CD4-positive, alpha-beta T cell (primary cell): ENCODE data around the gene SYNGAP1. TPM values are rescaled to one million over a fixed set of nuclear protein-coding genes. Genes with fewer than 3 reads are reported as not detected.

Experiments used
- ATAC-seq: fragments of 200-7000 bp; cut with Tn5 transposase; one replicate; pipeline ENCODE4 v1.10.0; 2022; ENCODE audit warnings: mild to moderate bottlenecking; ENCODE audit not compliant: poor library complexity
- CTCF ChIA-PET: fragments of 350-600 bp; sonication (Branson Sonifier 250); formaldehyde crosslinking; loops from one replicate; lab custom pipeline; 2021; ENCODE audit warnings: antibody characterized with exemption, inconsistent platforms; lab: Charles Lee
- POLR2A ChIA-PET: fragments of 350-600 bp; sonication (Branson Sonifier 250); formaldehyde crosslinking; loops from one replicate; lab custom pipeline; 2021; ENCODE audit warnings: antibody characterized with exemption, inconsistent platforms; lab: Charles Lee
- DNase-seq, 14 experiments: peaks; one replicate each; pipeline ENCODE4 v3.0.0-alpha.2; 2013 to 2020; ENCODE audit warnings: mixed read lengths in 2 of 14
- H3K27ac ChIP-seq, 2 donors: one replicate each; pipeline versions ENCODE4 v1.5.1 to v1.7.0; 2013; ENCODE audit warnings: low read length in 2 of 2, low read depth in 1 of 2, mild to moderate bottlenecking in 1 of 2
- H3K27me3 ChIP-seq, 2 experiments: 1 replicate in 1 of 2; 2 replicates in 1 of 2; pipeline versions ENCODE4 v1.6.1 to v1.7.0; 2013; ENCODE audit warnings: low read length in 2 of 2, control low read depth in 1 of 2, mild to moderate bottlenecking in 1 of 2, moderate library complexity in 1 of 2; ENCODE audit not compliant: insufficient read depth in 2 of 2, control insufficient read depth in 1 of 2
- H3K36me3 ChIP-seq: one replicate; pipeline ENCODE4 v1.6.1; 2013; ENCODE audit warnings: low read length, control low read depth; ENCODE audit not compliant: insufficient read depth
- H3K4me1 ChIP-seq: one replicate; pipeline ENCODE4 v1.6.1; 2013; ENCODE audit warnings: low read length, control low read depth; ENCODE audit not compliant: insufficient read depth
- H3K4me3 ChIP-seq: one replicate; pipeline ENCODE4 v1.5.1; 2013; ENCODE audit warnings: mild to moderate bottlenecking, low read length, moderate library complexity
- H3K9me3 ChIP-seq, 2 experiments: 1 replicate in 1 of 2; 2 replicates in 1 of 2; pipeline versions ENCODE4 v1.6.1 to v1.7.0; 2013; ENCODE audit warnings: low read length in 2 of 2, mild to moderate bottlenecking in 2 of 2, control low read depth in 1 of 2, moderate library complexity in 1 of 2; ENCODE audit not compliant: control insufficient read depth in 1 of 2, insufficient read depth in 1 of 2
- H3K27ac Mint-ChIP-seq: one replicate; pipeline ENCODE4 v1.8.0; 2020; ENCODE audit warnings: mixed read lengths
- H3K27me3 Mint-ChIP-seq: one replicate; pipeline ENCODE4 v1.8.0; 2021; ENCODE audit warnings: mixed read lengths
- H3K36me3 Mint-ChIP-seq: one replicate; pipeline ENCODE4 v1.8.0; 2021; ENCODE audit warnings: low read depth, mixed read lengths
- H3K4me1 Mint-ChIP-seq: one replicate; pipeline ENCODE4 v1.8.0; 2021; ENCODE audit warnings: low read depth, mixed read lengths
- H3K4me3 Mint-ChIP-seq: one replicate; pipeline ENCODE4 v1.8.0; 2020; ENCODE audit warnings: mild to moderate bottlenecking, mixed read lengths
- H3K9me3 Mint-ChIP-seq: one replicate; pipeline ENCODE4 v1.8.0; 2020; ENCODE audit warnings: mixed read lengths
- CTCF ChIP-seq: fragments of 200-600 bp; IDR thresholded peaks from one replicate; pipeline ENCODE4 v1.8.0; 2022; ENCODE audit warnings: antibody characterized with exemption, mild to moderate bottlenecking
- intact Hi-C, 2 experiments: fragments of 100-400 bp; cut with DNase I in 1 of 2; cut with micrococcal nuclease in 1 of 2; formaldehyde crosslinking; loops; one replicate each; pipeline versions ENCODE4 v1.15.1 to v1.9.0; 2023 to 2025; cut with DNase I, micrococcal nuclease
- total RNA-seq, 174 experiments: library from RNA in 2 of 174; stranded (reverse) in 2 of 174; gene quantifications; one replicate each; pipeline ENCODE4 v1.2.3 and lab custom pipeline; 2021 to 2026

The SYNGAP1 gene
- total RNA-seq, 2 experiments from 2014 or later = 62.4 to 63.8 TPM

DNA sequence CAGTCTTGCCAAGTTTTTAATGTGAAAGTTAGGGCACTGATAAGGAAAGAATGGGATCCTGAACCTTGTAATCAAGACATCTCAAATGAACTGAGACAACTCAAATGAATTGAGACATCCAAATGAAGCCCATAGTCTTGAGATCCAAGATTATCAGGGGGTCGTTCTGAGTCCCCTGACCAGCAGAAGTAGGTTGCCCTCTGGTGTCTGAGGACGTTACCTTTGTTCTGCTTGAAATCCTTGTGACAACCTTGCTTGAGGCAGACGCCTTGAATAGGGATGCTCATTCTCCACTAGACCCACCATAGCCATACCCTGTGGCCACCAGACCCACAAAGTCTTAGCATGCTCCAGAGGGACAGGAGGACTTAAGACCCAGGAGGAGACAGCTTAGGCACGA is 72.2 kb downstream of the SYNGAP1 start:
- no peaks in the 10 kb centered on the region for H3K4me1 Mint-ChIP-seq
- no peaks in the 10 kb centered on the region for H3K36me3 ChIP-seq
- no peak overlapping the region for H3K4me3 ChIP-seq
- H3K9me3 ChIP-seq = no peaks in the 10 kb centered on the region
- no peaks in the 10 kb centered on the region for H3K9me3 Mint-ChIP-seq
- no peaks in the 10 kb centered on the region for H3K36me3 Mint-ChIP-seq
- ChIA-PET POLR2A (no interaction called here), CTCF (interaction anchor here (1.0 kb wide), 1 partner anchor 101 kb away, joined by 4 read pairs; no protein-coding TSS in a partner anchor)
- no peaks in the 10 kb centered on the region for H3K27me3 ChIP-seq
- no peak overlapping the region for H3K27ac Mint-ChIP-seq
- H3K27ac ChIP-seq = no peak overlapping the region
- DNase-seq = peak in 1 of 14 experiments; percentile 15
- H3K27me3 Mint-ChIP-seq = no peaks in the 10 kb centered on the region
- H3K4me1 ChIP-seq = no peaks in the 10 kb centered on the region
- intact Hi-C loops = no loop called here
- no peak overlapping the region for H3K4me3 Mint-ChIP-seq
- no peak for TF ChIP-seq CTCF
- no peak for ATAC-seq

GRCh38 chr6:33497157-33497556 is 77.3 kb downstream of the SYNGAP1 start:
- H3K27me3 Mint-ChIP-seq = no peaks in the 10 kb centered on the region
- H3K36me3 ChIP-seq = no peaks in the 10 kb centered on the region
- ATAC-seq (no peak), DNase-seq (no peak)
- no peak for TF ChIP-seq CTCF
- no peak overlapping the region for H3K27ac ChIP-seq
- no peaks in the 10 kb centered on the region for H3K4me1 Mint-ChIP-seq
- peaks cover 0 to 2% of the 10 kb centered on the region in 2 experiments for H3K27me3 ChIP-seq
- POLR2A ChIA-PET = interaction anchor here (0.7 kb wide), 1 partner anchor 476 kb away, joined by 3 read pairs; no protein-coding TSS in a partner anchor
- no peaks in the 10 kb centered on the region for H3K4me1 ChIP-seq
- H3K9me3 ChIP-seq = no peaks in the 10 kb centered on the region
- H3K27ac Mint-ChIP-seq = no peak overlapping the region
- intact Hi-C loops = no loop called here
- H3K9me3 Mint-ChIP-seq = no peaks in the 10 kb centered on the region
- no peaks in the 10 kb centered on the region for H3K36me3 Mint-ChIP-seq
- no peak overlapping the region for H3K4me3 ChIP-seq
- CTCF ChIA-PET = no interaction called here
- H3K4me3 Mint-ChIP-seq = no peak overlapping the region

DNA sequence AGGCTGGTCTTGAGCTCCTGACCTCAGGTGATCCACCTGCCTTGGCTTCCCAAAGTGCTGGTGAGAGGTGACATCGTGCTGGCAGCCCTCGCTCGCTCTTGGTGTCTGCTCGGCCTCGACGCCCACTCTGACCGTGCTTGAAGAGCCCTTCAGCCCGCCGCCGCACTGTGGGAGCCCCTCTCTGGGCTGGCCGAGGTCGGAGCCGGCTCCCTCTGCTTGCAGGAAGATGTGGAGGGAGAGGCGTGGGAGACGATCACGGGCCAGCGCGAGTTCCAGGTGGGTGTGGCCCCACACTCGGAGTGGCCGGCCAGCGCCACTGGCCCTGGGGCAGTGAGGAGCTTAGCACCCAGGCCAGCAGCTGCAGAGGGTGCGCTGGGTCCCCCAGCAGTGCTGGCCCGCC is 82.6 kb downstream of the SYNGAP1 start:
- POLR2A ChIA-PET = no interaction called here

More for the DNA sequence above, 82.6 kb downstream of the SYNGAP1 start:
- intact Hi-C loops = no loop called here
- Histone ChIP-seq H3K36me3 (no peaks in the 10 kb centered on the region), H3K4me3 (no peak overlapping the region), H3K27ac (no peak overlapping the region), H3K9me3 (no peaks in the 10 kb centered on the region), H3K4me1 (no peaks in the 10 kb centered on the region), H3K27me3 (peaks cover 0 to 2% of the 10 kb centered on the region in 2 experiments)
- CTCF ChIA-PET = no interaction called here
- no peaks in the 10 kb centered on the region for H3K9me3 Mint-ChIP-seq
- ATAC-seq (no peak), DNase-seq (no peak)
- no peaks in the 10 kb centered on the region for H3K27me3 Mint-ChIP-seq
- no peaks in the 10 kb centered on the region for H3K4me1 Mint-ChIP-seq
- H3K4me3 Mint-ChIP-seq = no peak overlapping the region
- no peak for TF ChIP-seq CTCF
- no peak overlapping the region for H3K27ac Mint-ChIP-seq
- no peaks in the 10 kb centered on the region for H3K36me3 Mint-ChIP-seq
